AG10803 (cell line): Measurements from ENCODE around the gene SCN5A.

Experiments used
- DNase-seq: peaks from one replicate; pipeline ENCODE4 v3.0.0; 2010; ENCODE audit warnings: low read depth
- H3K4me3 ChIP-seq: 2 replicates; pipeline ENCODE4 v1.5.1; 2011; ENCODE audit warnings: mild to moderate bottlenecking, low read length, control low read depth
- CTCF ChIP-seq: conservative IDR thresholded peaks from 2 replicates; pipeline ENCODE4 v1.5.1; 2011; ENCODE audit warnings: mild to moderate bottlenecking, low read length, control low read depth, inconsistent platforms

The SCN5A gene

GRCh38 chr3:38636464-38636863 is 13.0 kb downstream of the SCN5A start:
- no peak for DNase-seq

GRCh38 chr3:38634111-38634510 is 15.4 kb downstream of the SCN5A start:
- H3K4me3 ChIP-seq: no peak overlapping the region
- DNase-seq: peak; percentile 47
- TF ChIP-seq CTCF: no peak

More at GRCh38 chr3:38636464-38636863, 13.0 kb downstream of the SCN5A start:
- H3K4me3 ChIP-seq: no peak overlapping the region
- no peak for TF ChIP-seq CTCF

GRCh38 chr3:38632989-38633388 is 16.5 kb downstream of the SCN5A start:
- H3K4me3 ChIP-seq: no peak overlapping the region
- no peak for DNase-seq
- no peak for TF ChIP-seq CTCF

- TF ChIP-seq CTCF: no peak
- DNase-seq: no peak
- H3K4me3 ChIP-seq: no peak overlapping the region
Observed at GRCh38 chr3:38630606-38631005, 18.9 kb downstream of the SCN5A start.

- DNase-seq: no peak
- TF ChIP-seq CTCF: no peak
- no peak overlapping the region for H3K4me3 ChIP-seq
Observed at GRCh38 chr3:38630070-38630469, 19.4 kb downstream of the SCN5A start.

GRCh38 chr3:38628835-38629234 is 20.7 kb downstream of the SCN5A start:
- no peak for DNase-seq
- H3K4me3 ChIP-seq: no peak overlapping the region
- TF ChIP-seq CTCF: no peak

- no peak overlapping the region for H3K4me3 ChIP-seq
- peak; percentile 39 for TF ChIP-seq CTCF
- DNase-seq: no peak
Observed at GRCh38 chr3:38627956-38628355, 21.5 kb downstream of the SCN5A start.
